Lower leg skin (tissue), 4 donors: ENCODE results near the gene NOP56. TPM values are rescaled to one million over a fixed set of nuclear protein-coding genes. Genes with fewer than 3 reads are reported as not detected.

Experiments
- DNase-seq, 2 donors: peaks; one replicate each; pipeline ENCODE4 v3.0.0-alpha.2; 2019; ENCODE audit warnings: low spot score in 2 of 2
- H3K4me3 ChIP-seq: fragments of 200-600 bp; sonication (generic); 2 replicates; pipeline ENCODE4 v1.5.1; 2017; ENCODE audit warnings: mild to moderate bottlenecking, low read depth; ENCODE audit not compliant: poor library complexity, severe bottlenecking
- CTCF ChIP-seq, 3 donors: fragments of 450-650 bp; IDR thresholded peaks; one replicate each; pipeline ENCODE4 v1.5.1; 2016; ENCODE audit warnings: antibody characterized with exemption in 3 of 3, mild to moderate bottlenecking in 3 of 3, moderate library complexity in 2 of 3
- POLR2A ChIP-seq, 2 donors: fragments of 450-650 bp; IDR thresholded peaks; one replicate each; pipeline ENCODE4 v1.6.1; 2016 to 2017; ENCODE audit warnings: antibody characterized with exemption in 2 of 2, mild to moderate bottlenecking in 1 of 2, moderate library complexity in 1 of 2
- WGBS, 2 donors: methylation state at CpG; one replicate each; pipeline ENCODE4 v1.1.5; 2018; 5-methylcytosine and 5-hydroxymethylcytosine counted together
- intact Hi-C: fragments of 100-400 bp; cut with DNase I; formaldehyde crosslinking; loops from one replicate; pipeline ENCODE4 v1.15.0; 2023; ENCODE audit warnings: low total_unique reads
- total RNA-seq, 4 donors: library from RNA; depleted of rRNA; stranded (reverse); fragments of >200 nt; gene quantifications; one replicate each; pipeline ENCODE4 v1.1.0, GENCODE V29; 2016

NOP56 gene
- total RNA-seq, 4 donors from 2014 or later: 51.5 to 64.7 (median 56.6) TPM

GRCh38 chr20:2625062-2625461 lies 27.4 kb upstream of the NOP56 start:
- DNase-seq: no peak
- no peak overlapping the region for H3K4me3 ChIP-seq
- 53 to 70% methylated on average over 2 of the region's 2 CpGs for WGBS, 2 donors
- intact Hi-C loops: no loop called here
- TF ChIP-seq CTCF (IDR thresholded peaks at IDR 0.05) (no peak), POLR2A (IDR thresholded peaks at IDR 0.05) (no peak)

- H3K4me3 ChIP-seq: no peak overlapping the region
- 56 to 58% methylated on average over 9 of the region's 9 CpGs for WGBS, 2 donors
- no peak for DNase-seq
- intact Hi-C loops: no loop called here
- no peak for TF ChIP-seq CTCF (IDR thresholded peaks at IDR 0.05)
- no peak for TF ChIP-seq POLR2A (IDR thresholded peaks at IDR 0.05)
These were observed 25.4 kb upstream of the NOP56 start for GRCh38 chr20:2626853-2627541.

GRCh38 chr20:2631228-2631627 lies 21.2 kb upstream of the NOP56 start:
- no peak for DNase-seq
- intact Hi-C loops: no loop called here
- 9 to 15% methylated on average over 1 of the region's 1 CpG for WGBS, 2 donors
- no peak overlapping the region for H3K4me3 ChIP-seq
- TF ChIP-seq CTCF (IDR thresholded peaks at IDR 0.05) (no peak), POLR2A (IDR thresholded peaks at IDR 0.05) (no peak)

- intact Hi-C loops: no loop called here
- WGBS, 2 donors: 23 to 30% methylated on average over 1 of the region's 1 CpG
- no peak overlapping the region for H3K4me3 ChIP-seq
- DNase-seq: no peak
- TF ChIP-seq POLR2A (IDR thresholded peaks at IDR 0.05) (no peak), CTCF (IDR thresholded peaks at IDR 0.05) (no peak)
These were observed 19.1 kb upstream of the NOP56 start for GRCh38 chr20:2633381-2633780.

GRCh38 chr20:2637246-2637645 lies 15.2 kb upstream of the NOP56 start:
- no peak for TF ChIP-seq POLR2A (IDR thresholded peaks at IDR 0.05)
- intact Hi-C loops: no loop called here
- H3K4me3 ChIP-seq: no peak overlapping the region
- WGBS, 2 donors: 81 to 86% methylated on average over 6 of the region's 6 CpGs
- DNase-seq: no peak

- DNase-seq: no peak
- no peak for TF ChIP-seq CTCF (IDR thresholded peaks at IDR 0.05)
- TF ChIP-seq POLR2A (IDR thresholded peaks at IDR 0.05): no peak
- intact Hi-C loops: no loop called here
- WGBS, 2 donors: 50 to 71% methylated on average over 1 of the region's 1 CpG
- no peak overlapping the region for H3K4me3 ChIP-seq
These were observed 12.2 kb upstream of the NOP56 start for GRCh38 chr20:2640260-2640659.
